ENCODE data around the gene ARHGAP22.

ARHGAP22 gene

DNA sequence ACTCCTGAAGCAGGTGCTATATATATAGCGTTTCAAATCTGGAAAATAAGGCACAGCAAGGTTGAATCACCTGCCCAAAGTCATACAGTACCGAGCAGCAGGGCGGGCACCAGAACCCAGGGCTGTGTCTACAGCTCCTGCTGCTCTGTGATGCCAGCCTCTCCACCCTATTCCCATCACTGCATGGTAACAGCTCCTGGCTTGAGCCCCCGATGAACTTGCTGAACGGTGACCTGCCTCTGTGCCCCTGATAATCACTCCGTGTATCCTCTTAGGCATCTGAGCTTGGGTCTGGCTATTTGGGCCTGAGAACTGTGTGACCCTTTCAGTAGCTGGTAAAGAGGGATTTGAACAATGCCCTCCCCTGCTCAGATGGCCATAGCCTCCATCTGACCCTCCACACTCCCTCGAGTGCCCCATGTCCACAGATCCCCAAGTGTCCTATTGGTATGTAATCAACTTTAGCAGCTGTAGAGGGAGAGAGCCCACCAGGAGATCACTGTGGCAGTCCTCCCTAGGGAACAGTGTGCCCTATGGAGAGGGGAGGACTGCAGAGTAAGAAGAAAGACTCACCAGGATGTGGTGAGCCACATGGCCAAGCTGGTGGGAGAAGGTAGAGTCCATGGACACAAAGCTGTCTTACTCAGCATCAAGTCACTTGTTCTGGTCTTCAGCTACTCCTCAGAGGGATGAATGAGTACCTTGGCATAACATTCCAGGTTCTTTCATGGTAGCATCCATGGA lies 1.1 kb upstream of the ARHGAP22 start:
- DNase-seq = no peak

DNA sequence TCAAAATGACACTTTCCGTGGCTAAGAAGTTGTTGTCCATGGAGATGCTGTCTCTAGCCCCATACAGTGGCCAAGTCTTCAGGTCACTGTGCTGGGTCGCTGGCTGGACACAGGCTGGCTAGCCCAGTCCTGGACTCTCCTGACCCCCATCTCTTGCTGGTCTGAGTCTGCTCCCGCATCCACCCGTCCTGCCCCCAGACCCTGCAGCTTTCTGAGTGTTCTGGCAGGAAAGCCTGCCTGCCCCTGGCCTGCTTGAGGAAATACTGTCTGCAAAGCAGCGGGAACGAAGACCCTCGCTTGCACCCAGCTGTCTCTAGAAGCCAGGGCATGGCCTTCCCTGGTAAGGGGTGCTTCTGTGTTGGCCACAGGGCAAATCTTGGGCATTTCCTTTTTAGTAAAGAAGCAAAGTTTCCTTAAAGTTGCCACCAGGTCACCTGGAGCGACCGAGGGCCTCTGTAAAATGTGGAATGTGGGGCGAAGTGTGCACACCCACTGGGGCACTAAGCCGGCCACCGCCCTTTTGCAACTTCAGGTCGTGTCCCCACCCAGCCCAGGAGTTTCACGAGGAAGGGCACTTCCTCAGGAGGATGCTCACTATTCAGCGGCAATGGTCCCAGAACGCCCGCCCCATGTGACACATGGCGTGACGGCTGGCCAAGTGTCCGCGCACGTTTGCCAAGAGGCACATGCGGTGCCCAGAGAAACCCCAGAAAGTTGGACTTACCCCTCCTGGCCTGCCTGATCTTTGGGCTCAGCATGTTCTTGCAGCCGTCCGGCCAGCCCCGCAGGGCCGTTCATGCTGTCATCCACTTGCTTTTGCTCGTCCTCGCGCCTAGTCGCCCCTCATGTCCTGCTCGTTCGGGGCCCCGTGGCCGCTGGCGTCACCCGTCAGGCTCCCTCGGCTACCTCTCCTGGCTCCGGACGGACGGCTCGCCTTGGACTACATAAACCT lies 558 bp downstream of the ARHGAP22 start:
- DNase-seq = no peak

DNA sequence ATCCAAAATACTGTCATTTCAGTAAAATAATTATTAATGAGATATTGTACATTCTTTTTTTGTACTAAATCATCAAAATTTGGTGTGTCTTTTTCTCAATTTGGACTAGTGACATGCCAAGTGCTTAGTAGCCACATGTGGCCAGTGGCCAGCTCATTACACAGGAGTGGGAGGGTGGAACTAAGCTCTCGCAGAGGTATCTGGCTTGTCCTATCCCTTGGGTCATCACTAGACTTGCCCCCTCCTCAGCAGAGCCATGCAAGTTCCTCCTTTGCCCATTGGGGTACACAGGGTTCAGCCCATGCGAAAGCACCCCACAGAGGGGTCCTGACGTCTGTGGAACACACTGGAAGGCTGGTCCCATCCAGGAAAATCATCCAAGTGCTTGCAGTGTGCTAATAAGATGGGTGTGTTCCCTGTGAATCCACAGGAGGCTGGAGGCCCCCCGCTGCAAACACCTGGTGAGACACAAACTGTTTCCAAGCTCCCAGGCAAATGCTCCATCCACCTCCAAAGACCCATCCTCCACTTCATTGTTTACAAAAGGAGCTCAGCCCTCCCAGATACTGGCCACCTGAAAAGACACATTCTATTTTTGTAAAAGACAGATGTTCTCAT lies 1.3 kb downstream of the ARHGAP22 start:
- no peak for DNase-seq

DNA sequence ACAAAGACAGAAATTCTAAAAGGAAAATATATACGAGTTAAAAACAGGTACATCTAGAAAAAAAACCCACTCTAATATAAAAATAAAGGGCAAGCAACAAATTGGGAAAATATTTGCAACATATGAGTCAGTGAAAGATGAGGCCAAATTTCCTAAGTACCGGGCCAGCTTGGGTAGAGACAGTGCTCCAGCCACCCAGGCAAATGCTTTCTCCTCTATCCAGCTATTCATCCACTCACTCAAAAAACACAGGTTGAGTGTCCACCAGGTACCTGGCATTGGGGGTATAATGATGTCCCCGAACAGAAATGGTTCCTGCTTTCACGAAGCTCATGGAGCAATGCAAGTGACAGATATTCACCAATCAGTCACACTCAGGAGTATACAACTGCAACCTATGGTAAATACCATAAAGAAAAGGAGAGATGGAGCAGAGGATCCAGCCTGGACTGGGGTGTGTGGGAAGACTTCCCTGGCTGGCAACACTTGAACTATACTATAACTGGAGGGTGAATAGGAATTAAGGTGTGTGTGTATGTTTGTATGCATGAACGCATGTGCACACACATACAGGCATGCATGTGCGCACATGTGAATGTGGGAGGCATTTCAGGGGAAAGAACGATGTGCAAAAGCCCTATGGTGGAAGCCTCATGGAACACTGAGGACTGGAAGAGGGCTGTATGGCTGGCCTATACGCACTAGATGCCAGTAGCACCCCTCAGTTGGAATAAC lies 2.3 kb downstream of the ARHGAP22 start:
- DNase-seq = no peak

DNA sequence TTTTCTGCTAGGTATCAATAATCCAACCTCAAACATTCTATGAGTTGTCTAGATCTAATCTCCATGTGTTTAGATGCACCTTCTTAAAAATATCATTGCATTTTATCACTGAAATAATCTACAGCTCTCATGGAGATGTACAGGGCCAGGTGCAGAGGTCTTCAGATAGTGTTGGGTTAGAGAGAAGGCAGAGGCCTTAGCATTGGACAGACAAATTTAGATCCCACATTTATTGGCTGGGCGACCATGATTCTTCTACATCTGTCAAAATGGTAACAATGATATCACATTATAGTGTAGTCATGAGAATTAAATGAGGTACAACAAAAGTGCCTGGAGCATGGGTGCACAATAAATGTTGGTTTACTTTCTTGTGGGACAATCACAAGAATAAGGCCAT lies 3.1 kb downstream of the ARHGAP22 start:
- DNase-seq = no peak

DNA sequence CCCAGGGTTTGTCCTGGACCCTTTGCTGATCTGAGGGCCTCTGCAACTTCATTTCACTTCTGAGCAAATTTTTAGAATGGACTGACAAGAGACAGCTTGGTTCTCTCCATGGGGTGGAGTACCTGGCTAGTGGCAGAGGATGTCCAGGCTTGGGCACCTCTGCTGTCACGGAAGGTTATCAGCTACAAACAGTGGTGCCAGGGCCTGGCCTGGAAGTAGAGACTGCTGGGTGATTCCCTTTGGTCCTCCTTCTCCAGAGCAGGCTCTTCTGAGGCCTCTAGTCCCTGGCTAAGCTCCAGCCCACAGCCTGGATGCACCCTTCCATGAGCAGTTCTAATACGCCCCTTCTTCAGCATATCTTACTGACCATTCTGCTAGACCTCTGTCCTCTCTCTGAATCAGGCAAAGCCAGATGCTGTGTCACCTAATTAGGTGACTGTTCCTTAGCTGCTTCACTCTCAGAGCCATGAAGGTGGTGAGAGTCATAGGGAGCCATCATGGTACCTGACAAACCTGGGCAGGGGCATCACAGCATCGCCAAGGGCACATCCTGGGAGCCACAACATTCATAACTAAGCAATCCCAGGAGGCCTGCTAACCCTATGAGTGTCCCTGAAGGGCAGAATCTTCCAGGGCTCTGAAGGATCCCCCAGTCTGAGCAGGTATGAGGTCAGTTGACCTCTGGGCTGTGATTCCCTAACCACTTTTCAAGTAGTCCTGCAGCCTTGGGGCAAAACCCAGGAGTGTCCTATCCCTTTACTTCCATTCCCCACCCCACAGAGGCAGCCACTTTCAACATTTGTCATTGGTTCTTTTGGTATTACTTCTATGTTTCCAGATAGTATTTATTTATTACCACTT lies 4.0 kb downstream of the ARHGAP22 start:
- DNase-seq = no peak

DNA sequence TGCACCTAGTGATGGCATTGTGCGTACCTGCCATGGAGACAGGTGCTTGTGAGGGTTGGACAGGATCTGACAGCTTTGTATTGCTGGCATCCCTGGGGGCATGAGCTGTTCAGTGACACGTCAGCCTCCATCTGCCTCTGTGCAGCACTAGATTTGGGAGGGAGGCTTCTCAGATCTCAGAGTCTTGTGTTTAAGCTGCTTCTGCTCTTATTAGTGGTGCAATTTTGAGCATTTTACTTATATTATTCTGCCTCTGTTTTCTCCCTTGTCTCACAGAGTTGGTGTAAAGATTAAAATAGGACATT lies 5.1 kb downstream of the ARHGAP22 start:
- no peak for DNase-seq

DNA sequence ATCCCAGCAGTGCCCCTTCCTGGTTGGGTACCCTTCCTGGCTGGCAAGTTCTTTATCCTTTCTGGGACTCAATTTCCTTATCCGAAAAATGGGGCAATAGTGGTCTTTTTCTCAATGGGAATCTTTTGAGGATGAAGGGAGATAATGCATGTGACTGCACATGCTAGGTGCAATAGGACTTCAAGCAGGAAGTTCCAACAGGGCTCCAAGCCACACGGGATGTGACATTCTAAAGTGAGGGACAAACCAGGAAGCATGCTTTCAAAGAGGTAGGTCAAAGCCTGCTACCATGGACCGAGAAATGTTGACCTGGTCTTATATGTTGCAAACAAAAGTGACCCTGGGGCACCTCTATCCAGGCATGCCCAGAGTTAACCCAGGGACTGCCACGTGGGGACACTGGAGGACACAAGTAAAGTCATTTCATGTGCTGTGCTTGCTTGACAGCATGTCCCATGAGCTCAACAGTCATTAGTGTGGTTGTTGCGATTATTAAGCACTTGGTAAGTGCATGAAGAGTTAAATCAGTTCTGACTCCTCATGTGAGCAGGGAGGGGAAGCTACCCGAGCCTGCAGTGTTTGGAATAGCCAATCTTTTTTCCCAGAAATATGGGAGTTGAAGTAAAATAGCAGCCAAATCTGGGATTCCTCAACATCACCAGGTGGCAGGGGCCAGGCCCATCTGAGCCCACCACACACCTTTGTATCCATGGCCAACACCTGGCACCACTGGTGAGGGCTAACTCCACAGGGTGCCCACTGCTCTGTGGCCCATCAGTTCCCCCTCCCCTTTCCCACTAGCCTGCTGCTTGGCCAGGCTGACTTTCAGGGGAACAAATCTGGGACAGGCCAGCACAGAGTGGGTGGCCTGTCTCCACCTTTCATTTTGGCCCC lies 5.7 kb downstream of the ARHGAP22 start:
- DNase-seq = no peak

DNA sequence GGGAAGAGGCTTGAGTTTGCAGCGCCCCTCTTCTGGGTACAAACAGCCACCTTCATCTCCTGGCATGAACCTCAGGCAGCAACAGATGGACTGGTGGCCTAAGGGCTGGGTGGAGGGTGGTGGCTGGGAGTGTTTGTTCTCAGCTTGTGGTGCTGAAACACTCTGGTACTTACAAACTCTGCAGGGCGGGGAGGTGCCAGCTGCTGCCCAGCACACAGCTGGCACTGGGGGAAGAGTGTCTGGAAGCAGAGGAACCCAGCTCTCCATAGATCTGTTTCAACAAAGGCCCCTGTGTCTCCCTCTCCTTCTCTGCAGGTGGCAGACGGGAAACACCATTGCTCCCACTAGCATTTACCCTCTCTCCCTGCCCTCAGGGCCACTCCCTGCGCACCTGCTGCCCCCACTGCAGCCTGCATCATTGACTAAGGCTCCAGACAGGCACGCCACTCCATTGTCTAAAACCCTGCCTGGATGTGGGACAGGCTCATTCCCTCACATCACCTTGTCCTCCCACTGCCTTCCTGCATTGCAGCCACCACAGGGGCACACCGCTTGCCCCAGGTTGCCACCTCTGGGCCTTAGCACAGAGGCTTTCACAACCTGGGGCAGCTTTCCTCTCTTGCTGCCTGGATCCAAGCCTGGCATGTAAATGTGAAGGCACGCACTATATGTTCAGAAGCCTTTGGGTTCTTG lies 6.5 kb downstream of the ARHGAP22 start:
- DNase-seq = peak; percentile 3

DNA sequence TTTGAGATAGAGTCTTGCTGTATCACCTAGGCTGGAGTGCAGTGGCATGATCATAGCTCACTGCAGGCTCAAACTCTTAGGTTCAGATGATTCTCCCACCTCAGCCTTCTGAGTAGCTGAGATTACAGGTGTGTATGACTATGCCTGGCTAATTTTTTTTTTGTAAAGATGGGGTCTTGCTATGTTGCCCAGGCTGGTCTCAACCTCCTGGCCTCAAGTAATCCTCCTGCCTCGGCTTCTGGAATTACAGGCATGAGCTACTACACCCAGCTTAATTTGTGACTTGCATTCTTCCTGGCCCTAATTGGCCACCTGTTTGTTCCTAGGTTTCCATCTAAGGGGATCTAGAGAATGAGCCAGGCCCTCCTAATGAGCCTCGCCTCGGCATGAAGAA lies 9.3 kb downstream of the ARHGAP22 start:
- no peak for DNase-seq

DNA sequence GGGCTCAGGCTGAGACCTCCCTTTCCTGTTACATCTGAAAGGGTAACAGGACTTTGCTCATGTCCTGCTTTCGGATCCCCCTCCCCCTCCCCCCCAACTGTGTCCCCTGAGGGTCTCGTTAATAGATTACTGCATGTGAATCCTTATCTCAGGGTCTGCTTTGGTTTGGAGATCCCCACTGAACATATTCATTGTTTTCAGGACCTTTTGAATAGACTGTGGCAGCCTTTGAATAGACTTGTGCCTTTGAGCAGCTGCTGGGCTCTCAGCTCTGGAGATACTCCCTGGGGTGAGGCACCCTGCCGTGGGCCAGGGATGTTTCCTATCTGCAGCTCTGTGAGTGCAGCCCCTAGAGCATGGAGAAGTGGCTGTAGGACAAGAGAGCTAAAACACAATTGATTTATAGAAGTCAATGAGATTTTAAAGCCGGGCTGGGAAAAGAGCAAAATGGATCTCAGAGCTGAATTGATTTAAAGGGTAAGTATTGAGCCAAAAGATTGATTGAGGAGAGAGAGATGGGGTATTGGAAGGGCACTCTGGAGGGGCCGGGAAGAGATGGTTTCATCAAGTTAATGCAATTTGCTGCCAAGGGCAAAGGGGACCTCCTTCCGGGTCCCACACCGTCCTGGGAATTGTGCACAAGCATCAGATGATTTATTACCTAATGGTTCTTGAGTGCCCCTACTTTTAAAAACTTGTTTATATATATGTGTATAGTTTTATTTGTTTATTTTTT lies 9.9 kb downstream of the ARHGAP22 start:
- no peak for DNase-seq

DNA sequence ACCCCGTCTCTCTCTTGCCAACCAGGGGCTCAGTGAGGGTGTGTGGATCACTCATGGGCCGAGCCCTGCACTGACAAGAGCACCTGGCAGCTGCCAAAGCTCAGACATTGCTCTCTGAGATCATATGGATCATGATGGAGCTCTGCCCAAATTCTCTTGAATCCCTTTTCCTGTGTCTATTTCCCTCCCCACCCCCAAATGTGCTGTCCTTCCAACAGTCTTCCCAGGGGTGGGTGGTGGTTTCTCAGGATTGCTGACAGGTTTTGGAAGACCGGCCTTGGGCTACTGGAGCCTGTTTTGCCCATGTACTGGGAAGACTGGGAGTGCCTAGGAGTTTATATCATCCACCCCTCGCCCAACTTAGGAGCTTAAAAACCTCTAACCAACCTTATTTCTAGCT lies 10.5 kb downstream of the ARHGAP22 start:
- no peak for DNase-seq

DNA sequence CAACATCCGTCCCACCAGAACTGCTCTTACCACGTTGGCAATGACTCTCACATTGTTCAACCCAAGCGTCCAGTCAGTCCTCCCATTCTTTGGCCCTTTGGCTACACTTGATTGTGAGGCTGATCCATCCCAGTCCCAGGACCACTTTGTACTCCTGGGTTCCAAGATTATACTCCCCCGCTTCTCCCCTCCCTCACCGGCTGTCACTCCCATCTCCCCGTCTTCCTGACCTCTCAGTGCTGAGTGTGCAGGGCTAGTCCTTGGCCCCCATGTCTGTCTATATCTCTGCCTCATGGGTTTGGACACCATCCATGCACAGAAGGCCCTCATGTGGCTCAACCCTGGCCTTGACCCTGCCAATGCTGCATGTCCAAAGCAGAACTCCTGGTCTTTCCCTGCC lies 12.5 kb downstream of the ARHGAP22 start:
- DNase-seq = no peak

DNA sequence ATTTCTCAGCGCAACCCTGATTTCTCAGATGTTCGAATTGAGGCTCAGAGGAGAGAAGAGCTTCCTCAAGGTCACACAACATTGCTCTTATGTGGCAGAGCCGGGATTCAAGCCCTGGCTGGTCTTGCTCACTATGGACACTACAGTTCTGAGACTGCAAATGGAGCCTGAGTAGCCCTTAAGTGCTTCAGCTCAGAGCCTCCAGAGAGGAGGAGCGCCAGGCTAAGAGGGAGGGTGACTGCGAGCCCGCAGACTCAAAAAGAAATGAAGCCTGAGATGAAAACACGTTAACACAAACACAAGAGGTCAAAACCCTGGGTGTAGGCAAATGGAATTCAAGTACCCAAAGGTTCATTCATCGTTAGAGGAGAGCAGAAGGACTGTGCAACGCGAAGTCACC lies 13.9 kb downstream of the ARHGAP22 start:
- DNase-seq = no peak

DNA sequence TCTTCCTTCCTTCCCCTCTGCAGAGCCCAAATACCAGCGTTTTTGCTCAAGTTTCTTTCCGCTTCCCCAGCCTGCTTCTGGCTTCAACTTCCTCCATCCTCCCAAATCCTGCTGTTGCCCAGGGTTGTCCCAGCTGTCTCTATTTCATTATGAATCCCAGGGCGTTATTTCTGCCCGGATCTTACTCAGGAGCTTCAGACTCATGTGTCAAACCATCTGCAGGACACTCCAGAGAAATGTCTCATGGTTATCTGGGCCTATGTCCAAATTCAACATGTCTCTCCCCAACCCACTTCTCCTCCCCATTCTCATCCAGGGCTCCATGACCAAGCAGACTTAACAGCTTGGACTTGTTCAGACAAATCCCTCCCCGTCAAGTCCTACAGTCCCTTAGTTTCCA lies 15.6 kb downstream of the ARHGAP22 start:
- no peak for DNase-seq

DNA sequence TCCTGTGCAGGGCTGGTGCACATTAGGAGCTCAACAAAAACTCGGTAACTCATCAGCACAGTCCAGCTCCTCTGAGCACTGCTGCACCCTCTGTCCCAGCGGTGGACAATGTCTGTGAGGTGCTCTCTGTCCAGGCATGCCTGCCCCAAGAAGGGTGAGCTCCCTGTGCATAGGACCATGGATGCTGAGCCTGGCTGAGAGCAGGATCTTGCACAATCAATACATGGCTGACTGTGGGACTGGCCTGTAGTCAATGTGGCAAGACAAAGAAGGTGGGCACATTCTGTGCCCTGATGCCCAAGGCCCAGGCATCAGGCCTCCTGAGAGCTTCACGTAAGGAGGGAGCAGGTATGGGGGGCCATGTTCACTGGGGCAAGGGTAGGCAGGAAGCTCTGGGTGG lies 17.1 kb downstream of the ARHGAP22 start:
- no peak for DNase-seq

DNA sequence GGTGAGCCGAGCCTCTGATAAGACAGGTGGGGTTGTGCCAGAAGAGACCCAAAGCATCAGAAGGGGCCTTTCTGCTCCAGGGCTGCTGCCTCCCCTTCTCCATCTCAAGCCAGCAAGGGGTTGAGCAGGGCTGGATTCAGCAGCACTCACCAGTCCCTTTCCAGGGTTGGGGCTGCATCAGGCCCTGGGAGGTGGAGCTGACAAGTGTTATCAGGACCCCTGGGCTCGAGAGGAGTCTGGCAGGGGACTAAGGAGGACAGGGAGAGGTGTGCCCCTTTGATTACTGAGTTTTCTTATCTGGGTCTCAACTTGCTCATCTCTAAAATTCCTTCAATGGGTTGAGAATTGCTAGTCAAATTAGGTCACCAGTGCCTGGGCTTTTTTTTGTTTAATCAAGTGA lies 17.8 kb downstream of the ARHGAP22 start:
- DNase-seq = no peak

DNA sequence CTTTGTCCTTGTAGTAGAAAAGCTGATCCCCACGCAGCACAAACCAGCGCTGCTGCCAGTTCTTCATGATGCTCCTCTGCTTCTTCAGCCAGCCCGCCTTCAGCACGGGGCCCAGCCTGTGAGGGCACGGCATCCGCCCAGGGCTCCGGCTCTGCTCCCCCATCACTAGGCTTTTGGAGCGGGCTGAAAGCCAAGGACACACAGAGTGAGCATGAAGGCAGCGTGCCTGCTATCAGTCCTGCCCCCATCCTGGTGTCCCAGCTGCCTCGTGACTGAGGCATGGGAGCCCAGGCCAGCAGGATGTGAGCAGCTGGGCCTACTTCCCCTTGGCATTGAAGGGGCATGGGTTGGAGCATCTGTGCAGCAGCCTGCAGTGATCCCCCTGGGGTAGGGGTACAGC lies 21.9 kb downstream of the ARHGAP22 start:
- DNase-seq = no peak

DNA sequence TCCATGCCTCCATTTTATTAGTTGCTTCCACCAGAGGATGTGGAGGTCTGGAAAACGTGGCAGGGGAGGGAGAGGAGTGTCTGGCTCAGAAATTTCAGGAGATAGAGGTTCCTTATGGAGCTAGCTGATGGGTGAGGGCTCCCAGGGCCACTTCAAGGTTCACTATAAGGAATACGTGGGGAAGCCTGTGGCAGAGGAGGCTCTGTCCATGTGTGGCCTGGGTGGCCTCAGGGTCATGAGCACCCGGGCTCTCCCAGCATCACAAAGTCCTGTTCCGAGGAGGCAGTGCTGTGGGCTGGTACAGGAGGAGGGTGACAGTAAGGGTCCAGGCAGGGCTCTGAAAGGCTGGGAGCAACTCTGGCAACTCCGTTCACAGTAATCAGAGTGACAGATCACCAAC lies 24.6 kb downstream of the ARHGAP22 start:
- no peak for DNase-seq

All from SHP77 treated with DMSO at 0.1 percent for 48 hours (cell line).